ENCODE results near the gene MYT1. TPM values are rescaled to one million over a fixed set of nuclear protein-coding genes. Genes with fewer than 3 reads are reported as not detected.

MYT1 gene
- total RNA-seq, 1 experiment from 2014 or later, result 7.1 TPM

- ChIA-PET CTCF (no interaction called here), RAD21 (ENCODE audit: low non-redundant PET in 1 of 2, low total read pairs in 2 of 2, uncharacterized antibody in 2 of 2, unreplicated experiment in 2 of 2) (no interaction called here), POLR2A (no interaction called here)
- no TSS peak for BruUV-seq (replicated peaks)
- TF ChIP-seq CTCF (IDR thresholded peaks at IDR 0.05 in 2 of 3, conservative IDR thresholded peaks at IDR 0.05 in 1 of 3; ENCODE audit: borderline replicate concordance in 1 of 3, insufficient read depth in 1 of 3, low read depth in 2 of 3, low read length in 2 of 3) (no peak), RAD21 (IDR thresholded peaks at IDR 0.05; ENCODE audit: low read depth) (no peak), TCF7L2 (IDR thresholded peaks at IDR 0.05; ENCODE audit: borderline replicate concordance, extremely low read depth, insufficient read depth, insufficient read length) (no peak), ZBTB33 (IDR thresholded peaks at IDR 0.05; ENCODE audit: extremely low read depth, insufficient replicate concordance, low read length) (no peak)
- no peak for DNase-seq (ENCODE audit: low read depth, low spot score)
- no peaks in the 10 kb centered on the region for H3K27me3 ChIP-seq (ENCODE audit: insufficient read depth, low read length)
- no peak overlapping the region for H3K9ac ChIP-seq (ENCODE audit: low read length)
- intact Hi-C loops (cut with micrococcal nuclease), result no loop called here
- no peaks in the 10 kb centered on the region for H3K9me2 ChIP-seq (ENCODE audit: insufficient read depth)
- H3K4me3 ChIP-seq (replicated peaks in 1 of 2; ENCODE audit: low read depth in 1 of 2, low read length in 2 of 2), result no peak overlapping the region
- no peaks in the 10 kb centered on the region for H4K20me1 ChIP-seq (ENCODE audit: insufficient read depth)
- no peak overlapping the region for H3K4me2 ChIP-seq (ENCODE audit: low read length)
- H3K27ac ChIP-seq (ENCODE audit: low read depth, low read length), result no peak overlapping the region
- H2AFZ ChIP-seq (ENCODE audit: low read depth, low read length, poor library complexity, severe bottlenecking), result no peak overlapping the region
- H3K36me3 ChIP-seq (ENCODE audit: control insufficient read depth in 1 of 2, insufficient read depth in 2 of 2, low read length in 2 of 2), result no peaks in the 10 kb centered on the region
- H3K79me2 ChIP-seq (ENCODE audit: insufficient read depth, low read length), result no peaks in the 10 kb centered on the region
- no peak for ATAC-seq
- no peaks in the 10 kb centered on the region for H3K4me1 ChIP-seq (ENCODE audit: control insufficient read depth in 1 of 2, insufficient read depth in 2 of 2, low read length in 2 of 2)
- H3K9me3 ChIP-seq (ENCODE audit: control insufficient read depth in 1 of 2, insufficient read depth in 1 of 2, low read depth in 1 of 2, low read length in 2 of 2), result no peaks in the 10 kb centered on the region
Observed at GRCh38 chr20:64217539-64218221, 53.4 kb downstream of the MYT1 start.

All from HCT116 (cell line).